ENCODE results near the gene LAMTOR5.

LAMTOR5 gene

GRCh38 chr1:110385369-110385768 lies 22.1 kb downstream of the LAMTOR5 start:
- no peak for DNase-seq

- DNase-seq: no peak
These were observed 22.7 kb downstream of the LAMTOR5 start for GRCh38 chr1:110384581-110385321.

GRCh38 chr1:110383251-110383990 lies 24.1 kb downstream of the LAMTOR5 start:
- DNase-seq: no peak

GRCh38 chr1:110380672-110381283 lies 26.7 kb downstream of the LAMTOR5 start:
- DNase-seq: no peak

GRCh38 chr1:110375490-110375889 lies 32.0 kb downstream of the LAMTOR5 start:
- DNase-seq: no peak

GRCh38 chr1:110370827-110371226 lies 36.7 kb downstream of the LAMTOR5 start:
- DNase-seq: no peak

- DNase-seq: no peak
These were observed 43.3 kb downstream of the LAMTOR5 start for GRCh38 chr1:110364221-110364620.

GRCh38 chr1:110361856-110362255 lies 45.6 kb downstream of the LAMTOR5 start:
- DNase-seq: no peak

GRCh38 chr1:110360431-110360830 lies 47.1 kb downstream of the LAMTOR5 start:
- DNase-seq: no peak

GRCh38 chr1:110356379-110356778 lies 51.1 kb downstream of the LAMTOR5 start:
- DNase-seq: no peak

- no peak for DNase-seq
These were observed 52.2 kb downstream of the LAMTOR5 start for GRCh38 chr1:110355321-110355720.
